ENCODE data around the gene HHIP. TPM values are rescaled to one million over a fixed set of nuclear protein-coding genes. Genes with fewer than 3 reads are reported as not detected.

The HHIP gene
- 0.46 TPM for total RNA-seq (ENCODE audit: unreplicated experiment)
- long read RNA-seq, partial matches to known transcripts, result 0 of 2 reads
- long read RNA-seq, other reads (novel, unspliced or antisense), result 0 of 2 reads

- peak within 1 kb of the TSS; percentile 92 for H3K4me3 Mint-ChIP-seq (ENCODE audit: unreplicated experiment)
- DNase-seq (ENCODE audit: low spot score), result peak; percentile 42
- H3K4me1 Mint-ChIP-seq (ENCODE audit: unreplicated experiment), result peaks cover 30% of the 10 kb centered on the region
- no peaks in the 10 kb centered on the region for H3K9me3 Mint-ChIP-seq (ENCODE audit: unreplicated experiment)
- H3K36me3 Mint-ChIP-seq (ENCODE audit: low read depth, unreplicated experiment), result no peaks in the 10 kb centered on the region
- H3K27ac Mint-ChIP-seq (ENCODE audit: unreplicated experiment), result peak within 1 kb of the TSS; percentile 55
- TF ChIP-seq, protein P1, sequence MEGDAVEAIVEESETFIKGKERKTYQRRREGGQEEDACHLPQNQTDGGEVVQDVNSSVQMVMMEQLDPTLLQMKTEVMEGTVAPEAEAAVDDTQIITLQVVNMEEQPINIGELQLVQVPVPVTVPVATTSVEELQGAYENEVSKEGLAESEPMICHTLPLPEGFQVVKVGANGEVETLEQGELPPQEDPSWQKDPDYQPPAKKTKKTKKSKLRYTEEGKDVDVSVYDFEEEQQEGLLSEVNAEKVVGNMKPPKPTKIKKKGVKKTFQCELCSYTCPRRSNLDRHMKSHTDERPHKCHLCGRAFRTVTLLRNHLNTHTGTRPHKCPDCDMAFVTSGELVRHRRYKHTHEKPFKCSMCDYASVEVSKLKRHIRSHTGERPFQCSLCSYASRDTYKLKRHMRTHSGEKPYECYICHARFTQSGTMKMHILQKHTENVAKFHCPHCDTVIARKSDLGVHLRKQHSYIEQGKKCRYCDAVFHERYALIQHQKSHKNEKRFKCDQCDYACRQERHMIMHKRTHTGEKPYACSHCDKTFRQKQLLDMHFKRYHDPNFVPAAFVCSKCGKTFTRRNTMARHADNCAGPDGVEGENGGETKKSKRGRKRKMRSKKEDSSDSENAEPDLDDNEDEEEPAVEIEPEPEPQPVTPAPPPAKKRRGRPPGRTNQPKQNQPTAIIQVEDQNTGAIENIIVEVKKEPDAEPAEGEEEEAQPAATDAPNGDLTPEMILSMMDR (IDR thresholded peaks at IDR 0.05; ENCODE audit: unreplicated experiment), result no peak
- peaks cover 17% of the 10 kb centered on the region for H3K27me3 Mint-ChIP-seq (ENCODE audit: unreplicated experiment)
Measured at GRCh38 chr4:144645631-144646522, at the start of gene HHIP. Gene HHIP, plus strand, starts transcription at chr4:144646156. Its CDS starts 520 bp downstream, at chr4:144646676.

DNA sequence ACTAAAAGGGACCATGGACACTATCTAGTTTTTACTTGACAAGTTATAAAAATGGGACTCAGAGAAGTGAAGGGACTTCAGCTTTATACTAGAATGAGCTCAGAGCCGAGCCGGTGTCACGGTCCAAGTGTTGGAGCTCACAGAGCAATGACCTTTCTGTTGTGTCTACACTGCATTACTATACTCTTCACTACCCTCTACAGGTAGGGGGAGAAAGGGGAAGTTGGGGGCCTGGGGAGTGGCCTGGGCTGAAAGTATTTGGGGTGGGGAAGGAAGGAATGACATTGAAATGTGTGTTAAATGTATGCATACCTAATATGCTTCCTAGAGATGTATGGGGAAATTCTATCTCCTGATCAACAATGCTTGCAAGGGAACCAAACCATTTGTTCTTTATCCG lies 48.8 kb upstream of the HHIP start:
- Mint-ChIP-seq H3K4me1 (ENCODE audit: unreplicated experiment) (peaks cover 6% of the 10 kb centered on the region), H3K36me3 (ENCODE audit: low read depth, unreplicated experiment) (no peaks in the 10 kb centered on the region), H3K27ac (ENCODE audit: unreplicated experiment) (no peak overlapping the region), H3K27me3 (ENCODE audit: unreplicated experiment) (no peaks in the 10 kb centered on the region), H3K4me3 (ENCODE audit: unreplicated experiment) (no peak overlapping the region), H3K9me3 (ENCODE audit: unreplicated experiment) (no peaks in the 10 kb centered on the region)
- no peak for DNase-seq (ENCODE audit: low spot score)
- TF ChIP-seq, protein P1 (IDR thresholded peaks at IDR 0.05; ENCODE audit: unreplicated experiment), result no peak

- no peak for DNase-seq (ENCODE audit: low spot score)
- TF ChIP-seq, protein P1 (IDR thresholded peaks at IDR 0.05; ENCODE audit: unreplicated experiment), result no peak
Measured at GRCh38 chr4:144599621-144600020, 46.3 kb upstream of the HHIP start.

GRCh38 chr4:144611850-144612249 lies 34.1 kb upstream of the HHIP start:
- no peaks in the 10 kb centered on the region for H3K36me3 Mint-ChIP-seq (ENCODE audit: low read depth, unreplicated experiment)
- no peak overlapping the region for H3K27ac Mint-ChIP-seq (ENCODE audit: unreplicated experiment)
- H3K4me1 Mint-ChIP-seq (ENCODE audit: unreplicated experiment), result no peaks in the 10 kb centered on the region
- DNase-seq (ENCODE audit: low spot score), result peak; percentile 21
- H3K27me3 Mint-ChIP-seq (ENCODE audit: unreplicated experiment), result peaks cover 2% of the 10 kb centered on the region
- H3K4me3 Mint-ChIP-seq (ENCODE audit: unreplicated experiment), result no peak overlapping the region
- H3K9me3 Mint-ChIP-seq (ENCODE audit: unreplicated experiment), result no peaks in the 10 kb centered on the region
- TF ChIP-seq, protein P1 (IDR thresholded peaks at IDR 0.05; ENCODE audit: unreplicated experiment), result peak; percentile 55

More at GRCh38 chr4:144599621-144600020, 46.3 kb upstream of the HHIP start:
- H3K9me3 Mint-ChIP-seq (ENCODE audit: unreplicated experiment), result no peaks in the 10 kb centered on the region
- no peaks in the 10 kb centered on the region for H3K27me3 Mint-ChIP-seq (ENCODE audit: unreplicated experiment)
- H3K36me3 Mint-ChIP-seq (ENCODE audit: low read depth, unreplicated experiment), result no peaks in the 10 kb centered on the region
- no peak overlapping the region for H3K27ac Mint-ChIP-seq (ENCODE audit: unreplicated experiment)
- peaks cover 2% of the 10 kb centered on the region for H3K4me1 Mint-ChIP-seq (ENCODE audit: unreplicated experiment)
- H3K4me3 Mint-ChIP-seq (ENCODE audit: unreplicated experiment), result no peak overlapping the region

All from endothelial cell (in vitro differentiated cells).